ENCODE results near the gene KLRC2.
"Not testable (repeated sequence)": the region's sequence is repeated elsewhere in the genome, so short reads cannot be mapped to it uniquely, and the experiment has no call there.

- not testable (repeated sequence) for TF ChIP-seq CTCF (IDR thresholded peaks at IDR 0.05; ENCODE audit: insufficient read depth, low read length); GABPA (IDR thresholded peaks at IDR 0.05; ENCODE audit: low read depth); POLR2AphosphoS5 (IDR thresholded peaks at IDR 0.05; ENCODE audit: low read depth)
Measured at GRCh38 chr12:10396176-10396575, 39.6 kb downstream of the KLRC2 start.

Data from HL-60 (cell line).